HG02981 (cell line): ENCODE results near the gene GEMIN2.
"Not testable (repeated sequence)": the region's sequence is repeated elsewhere in the genome, so short reads cannot be mapped to it uniquely, and the experiment has no call there.

Source experiments
- ATAC-seq: cut with Tn5 transposase; IDR thresholded peaks from one replicate; pipeline ENCODE4 v1.9.1; 2021; ENCODE audit warnings: mild to moderate bottlenecking, moderate library complexity; ENCODE audit not compliant: unreplicated experiment

Gene GEMIN2

DNA sequence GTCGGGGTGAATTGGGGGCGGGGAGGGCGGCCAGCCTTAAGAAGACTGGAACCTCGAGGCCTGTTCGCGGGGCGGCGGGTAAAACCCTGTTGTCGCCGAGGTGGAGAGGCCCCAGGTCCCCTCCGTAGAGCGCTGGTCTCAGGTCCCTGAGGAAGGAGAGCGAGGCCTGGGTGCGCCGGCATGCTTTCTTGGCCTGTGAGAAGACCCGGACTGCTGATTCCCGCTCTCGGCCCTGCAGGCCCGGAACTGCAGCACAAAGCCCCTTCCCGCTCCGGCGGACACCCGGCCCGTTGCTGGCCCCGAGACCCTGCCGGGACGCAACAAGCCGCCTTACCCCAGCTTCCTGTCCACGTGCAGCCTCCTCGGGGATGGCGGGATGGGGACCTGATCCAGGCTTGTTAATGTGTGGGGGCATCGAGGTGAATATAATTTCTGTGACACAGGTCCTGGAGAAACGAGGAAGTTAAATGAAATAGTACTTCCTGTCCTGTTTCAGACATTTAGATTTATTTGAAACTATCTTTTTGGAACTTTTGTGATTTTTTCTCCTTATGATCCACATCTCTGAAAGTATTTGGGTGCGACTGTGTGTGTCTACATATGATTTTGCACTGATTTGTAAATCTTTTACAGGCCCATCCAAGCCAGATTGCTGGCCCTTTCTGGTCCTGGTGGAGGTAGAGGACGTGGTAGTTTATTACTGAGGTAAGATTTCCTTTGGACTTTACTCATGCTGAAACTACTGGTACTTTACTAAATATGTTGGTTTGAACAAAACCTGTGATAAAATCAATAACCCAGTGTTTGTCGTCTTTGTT lies 61.5 kb downstream of the GEMIN2 start:
- ATAC-seq = peak; percentile 1

DNA sequence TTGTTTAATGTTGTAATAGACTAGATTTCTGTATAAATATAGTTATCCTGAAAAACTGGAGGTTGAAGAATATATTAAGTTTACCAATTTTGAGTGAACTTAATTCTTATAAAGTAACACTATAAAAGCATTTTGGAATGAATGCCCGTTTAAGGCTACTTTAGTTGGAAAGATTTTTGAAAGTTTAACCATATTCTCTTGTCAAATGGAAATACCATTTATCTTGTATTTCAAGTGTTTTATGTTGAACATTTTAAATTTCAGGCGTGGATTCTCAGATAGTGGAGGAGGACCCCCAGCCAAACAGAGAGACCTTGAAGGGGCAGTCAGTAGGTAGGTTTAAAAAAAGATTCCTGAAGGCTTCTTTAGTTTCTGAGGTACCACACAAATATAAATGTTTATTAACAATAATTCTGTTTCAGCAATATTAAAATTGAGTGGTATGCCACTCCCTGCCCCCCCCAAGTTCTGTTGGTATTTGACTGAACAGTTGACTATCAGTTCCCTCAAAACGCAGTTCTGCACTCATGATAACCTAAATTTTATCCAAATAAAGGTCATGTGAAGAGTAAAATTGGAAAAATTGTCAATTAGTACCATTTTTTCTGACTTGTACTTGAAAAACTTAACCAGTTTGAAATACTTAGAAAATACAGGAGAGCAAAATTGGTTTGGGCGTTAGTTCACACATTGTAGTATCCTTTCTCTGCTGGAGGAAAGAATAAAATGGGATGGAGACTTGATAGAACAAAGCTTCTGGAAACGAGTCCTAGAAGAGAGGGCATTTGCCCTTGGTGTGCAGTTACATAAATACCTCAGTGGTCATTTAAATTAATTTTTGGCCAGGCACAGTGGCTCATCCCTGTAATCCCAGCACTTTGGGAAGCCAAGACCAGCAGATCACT lies 62.4 kb downstream of the GEMIN2 start:
- ATAC-seq = no peak

DNA sequence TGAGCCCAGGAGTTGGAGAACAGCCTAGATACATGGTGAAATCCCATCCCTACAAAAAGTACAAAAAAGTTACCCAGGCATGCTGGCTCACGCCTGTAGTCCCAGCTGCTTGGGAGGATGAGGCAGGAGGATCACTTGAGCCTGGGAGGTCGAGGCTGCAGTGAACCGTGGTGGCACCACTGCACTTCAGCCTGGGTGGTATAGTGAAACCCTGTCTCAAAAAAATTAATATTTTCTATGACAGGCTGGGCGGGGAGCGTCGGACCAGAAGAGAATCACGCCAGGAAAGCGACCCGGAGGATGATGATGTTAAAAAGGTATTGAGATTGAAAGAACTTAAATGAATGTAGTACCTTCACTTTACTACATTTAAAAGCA lies 63.0 kb downstream of the GEMIN2 start:
- no peak for ATAC-seq

DNA sequence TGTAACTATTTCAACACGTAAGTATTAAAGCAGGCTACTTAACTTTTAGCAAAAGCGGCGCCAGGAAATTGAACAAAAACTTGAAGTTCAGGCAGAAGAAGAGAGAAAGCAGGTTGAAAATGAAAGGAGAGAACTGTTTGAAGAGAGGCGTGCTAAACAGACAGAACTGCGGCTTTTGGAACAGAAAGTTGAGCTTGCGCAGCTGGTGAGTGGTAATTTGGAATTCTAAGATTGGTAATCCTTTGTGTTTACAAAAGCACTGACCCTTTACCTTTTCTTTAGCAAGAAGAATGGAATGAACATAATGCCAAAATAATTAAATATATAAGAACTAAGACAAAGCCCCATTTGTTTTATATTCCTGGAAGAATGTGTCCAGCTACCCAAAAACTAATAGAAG lies 64.9 kb downstream of the GEMIN2 start:
- no peak for ATAC-seq

DNA sequence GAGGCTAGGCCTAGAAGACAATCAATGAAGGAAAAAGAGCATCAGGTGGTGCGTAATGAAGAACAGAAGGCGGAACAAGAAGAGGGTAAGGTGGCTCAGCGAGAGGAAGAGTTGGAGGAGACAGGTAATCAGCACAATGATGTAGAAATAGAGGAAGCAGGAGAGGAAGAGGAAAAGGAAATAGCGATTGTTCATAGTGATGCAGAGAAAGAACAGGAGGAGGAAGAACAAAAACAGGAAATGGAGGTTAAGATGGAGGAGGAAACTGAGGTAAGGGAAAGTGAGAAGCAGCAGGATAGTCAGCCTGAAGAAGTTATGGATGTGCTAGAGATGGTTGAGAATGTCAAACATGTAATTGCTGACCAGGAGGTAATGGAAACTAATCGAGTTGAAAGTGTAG lies 66.4 kb downstream of the GEMIN2 start:
- no peak for ATAC-seq

DNA sequence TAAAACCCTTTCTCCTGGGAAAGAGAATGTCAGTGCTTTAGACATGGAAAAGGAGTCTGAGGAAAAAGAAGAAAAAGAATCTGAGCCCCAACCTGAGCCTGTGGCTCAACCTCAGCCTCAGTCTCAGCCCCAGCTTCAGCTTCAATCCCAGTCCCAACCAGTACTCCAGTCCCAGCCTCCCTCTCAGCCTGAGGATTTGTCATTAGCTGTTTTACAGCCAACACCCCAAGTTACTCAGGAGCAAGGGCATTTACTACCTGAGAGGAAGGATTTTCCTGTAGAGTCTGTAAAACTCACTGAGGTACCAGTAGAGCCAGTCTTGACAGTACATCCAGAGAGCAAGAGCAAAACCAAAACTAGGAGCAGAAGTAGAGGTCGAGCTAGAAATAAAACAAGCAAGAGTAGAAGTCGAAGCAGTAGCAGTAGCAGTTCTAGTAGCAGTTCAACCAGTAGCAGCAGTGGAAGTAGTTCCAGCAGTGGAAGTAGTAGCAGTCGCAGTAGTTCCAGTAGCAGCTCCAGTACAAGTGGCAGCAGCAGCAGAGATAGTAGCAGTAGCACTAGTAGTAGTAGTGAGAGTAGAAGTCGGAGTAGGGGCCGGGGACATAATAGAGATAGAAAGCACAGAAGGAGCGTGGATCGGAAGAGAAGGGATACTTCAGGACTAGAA lies 67.0 kb downstream of the GEMIN2 start:
- no peak for ATAC-seq

DNA sequence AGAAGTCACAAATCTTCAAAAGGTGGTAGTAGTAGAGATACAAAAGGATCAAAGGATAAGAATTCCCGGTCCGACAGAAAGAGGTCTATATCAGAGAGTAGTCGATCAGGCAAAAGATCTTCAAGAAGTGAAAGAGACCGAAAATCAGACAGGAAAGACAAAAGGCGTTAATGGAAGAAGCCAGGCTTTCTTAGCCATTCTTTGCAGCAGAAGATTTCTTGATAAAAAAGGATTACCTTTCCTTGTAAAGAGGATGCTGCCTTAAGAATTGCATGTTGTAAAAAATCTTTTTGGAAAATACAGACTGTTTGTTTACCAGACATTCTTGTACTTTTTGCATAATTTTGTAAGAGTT lies 67.5 kb downstream of the GEMIN2 start:
- ATAC-seq = no peak

DNA sequence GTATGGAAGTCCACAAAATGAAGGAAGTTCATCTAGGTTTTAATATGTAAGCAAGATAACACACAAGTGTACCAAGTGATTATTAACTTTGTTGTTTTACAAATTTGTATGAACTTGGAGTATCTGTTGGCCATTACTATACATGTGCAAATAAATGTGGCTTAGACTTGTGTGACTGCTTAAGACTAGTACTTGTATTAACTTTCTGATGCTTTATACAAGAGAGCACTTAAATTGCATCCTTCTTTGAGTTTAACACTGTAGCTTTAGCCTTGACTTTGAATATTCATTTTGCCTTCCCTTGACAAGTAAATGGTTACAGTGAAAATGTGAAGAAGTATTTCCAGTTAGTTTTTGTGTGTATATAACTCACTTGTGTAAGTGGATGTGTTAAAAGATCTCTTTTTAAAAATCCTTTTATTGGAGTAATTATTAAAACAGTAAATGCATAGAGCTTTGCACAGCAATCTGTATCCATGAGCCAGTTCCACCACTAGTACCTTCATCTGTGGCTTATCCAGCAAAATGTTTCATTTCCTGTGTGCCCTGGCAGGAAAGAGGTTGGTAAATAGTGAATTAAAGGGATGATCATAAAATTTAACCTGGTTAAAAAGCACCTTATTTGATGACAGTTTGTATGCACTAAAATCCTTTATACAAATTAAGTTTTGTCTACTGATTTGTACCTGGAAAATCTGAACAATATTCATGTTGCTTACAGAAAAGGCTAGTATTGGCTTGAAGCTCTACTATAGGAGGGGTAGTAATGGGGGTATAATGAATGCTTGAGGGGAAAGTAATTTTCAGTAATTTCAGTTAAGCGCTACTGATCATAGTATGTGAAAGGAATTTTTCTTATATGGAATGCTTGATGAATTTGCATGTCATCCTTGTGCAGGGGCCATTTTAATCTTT lies 68.9 kb downstream of the GEMIN2 start:
- ATAC-seq = no peak

DNA sequence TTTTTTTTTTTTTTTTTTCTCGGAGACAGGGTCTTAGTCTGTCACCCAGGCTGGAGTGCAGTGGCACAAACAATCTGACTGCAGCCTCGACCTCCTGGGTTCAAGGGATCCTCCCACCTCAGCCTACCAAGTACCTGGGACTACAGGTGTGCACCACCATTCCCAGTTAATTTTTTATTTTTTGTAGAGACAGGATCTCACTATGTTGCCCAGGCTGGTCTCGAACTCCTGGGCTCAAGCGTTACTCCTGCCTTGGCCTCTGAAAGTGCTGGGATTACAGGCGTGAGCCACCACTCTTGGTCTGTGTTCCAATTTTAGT lies 69.5 kb downstream of the GEMIN2 start:
- not testable (repeated sequence) for ATAC-seq

DNA sequence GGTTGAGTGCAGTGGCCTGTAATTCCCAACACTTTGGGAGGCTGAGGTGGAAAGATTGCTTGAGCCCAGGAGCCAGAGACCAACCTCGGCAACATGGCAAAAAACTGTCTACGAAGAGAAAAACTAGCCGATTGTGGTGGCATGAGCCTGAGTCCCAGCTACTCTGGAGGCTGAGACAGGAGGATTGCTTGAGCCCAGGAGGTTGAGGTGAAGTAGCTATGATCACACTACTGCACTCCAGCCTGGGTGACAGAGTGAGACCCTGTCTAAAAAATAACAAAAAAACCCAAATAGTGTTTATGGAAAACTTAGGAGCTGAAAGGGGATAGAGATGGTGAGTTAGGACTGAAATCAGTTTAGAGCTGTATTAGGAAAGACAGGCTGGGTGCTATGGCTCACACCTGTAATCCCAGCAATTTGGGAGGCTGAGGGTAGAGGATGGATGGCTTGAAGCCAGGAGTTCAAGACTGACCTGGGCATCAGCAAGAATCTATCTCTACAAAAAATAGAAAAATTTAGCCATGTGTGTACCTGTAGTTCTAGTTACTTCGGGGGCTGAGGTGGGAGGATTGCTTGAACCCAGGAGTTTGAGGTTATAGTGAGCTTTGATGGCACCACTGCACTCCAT lies 70.6 kb downstream of the GEMIN2 start:
- ATAC-seq = no peak

DNA sequence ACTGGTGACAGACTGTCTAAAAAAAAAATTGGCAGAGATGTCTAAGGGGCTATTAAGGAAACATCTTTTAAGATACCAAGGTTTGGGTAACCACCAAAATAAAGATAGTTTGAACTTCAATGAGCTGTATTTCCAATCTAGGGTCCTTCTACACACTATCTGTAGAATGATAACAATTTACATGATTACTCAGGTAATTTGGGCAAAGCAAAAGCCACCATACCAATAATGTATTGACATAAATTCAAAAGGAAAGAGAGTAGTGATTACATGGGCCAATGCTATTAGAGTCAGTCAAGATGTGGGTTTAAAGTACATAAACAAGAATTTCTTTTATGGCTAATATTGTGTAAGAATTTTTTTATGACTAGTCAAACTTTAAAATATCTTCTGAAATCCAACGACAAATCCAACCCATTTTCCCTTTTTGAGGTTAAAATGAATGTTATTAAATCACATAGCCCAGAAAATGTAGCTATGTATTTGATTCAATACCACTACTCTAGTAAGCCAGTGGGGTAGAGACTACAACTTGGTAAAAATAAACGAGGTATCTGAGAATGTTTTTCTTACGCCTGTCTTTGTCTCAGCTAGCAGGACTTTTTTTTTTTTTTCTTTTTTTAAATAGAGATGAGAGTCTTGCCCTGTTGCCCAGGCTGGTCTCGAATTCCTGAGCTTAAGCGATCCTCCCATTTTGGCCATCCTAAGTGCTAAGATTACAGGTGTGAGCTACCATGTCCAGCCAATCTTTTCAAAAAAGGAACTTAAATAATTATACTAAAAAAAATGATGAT lies 71.3 kb downstream of the GEMIN2 start:
- no peak for ATAC-seq
